Left ventricle myocardium inferior (tissue), 1 donor: ENCODE data around the gene PHF3. TPM values are rescaled to one million over a fixed set of nuclear protein-coding genes. Genes with fewer than 3 reads are reported as not detected.

ENCODE experiments used
- DNase-seq: peaks from one replicate; pipeline ENCODE4 v3.0.0-alpha.2; 2020
- H3K27ac ChIP-seq: fragments of 200-600 bp; replicated peaks from 2 replicates; pipeline ENCODE4 v1.8.0; 2021
- H3K27me3 ChIP-seq: fragments of 200-600 bp; 2 replicates; pipeline ENCODE4 v1.8.0; 2021; ENCODE audit warnings: low read depth
- H3K36me3 ChIP-seq: fragments of 200-600 bp; 2 replicates; pipeline ENCODE4 v1.8.0; 2021
- H3K4me1 ChIP-seq: fragments of 200-600 bp; 2 replicates; pipeline ENCODE4 v1.8.0; 2021
- H3K4me3 ChIP-seq: fragments of 200-600 bp; 2 replicates; pipeline ENCODE4 v1.8.0; 2021; ENCODE audit warnings: mild to moderate bottlenecking, moderate library complexity
- H3K9me3 ChIP-seq: fragments of 200-600 bp; replicated peaks from 2 replicates; pipeline ENCODE4 v1.8.0; 2021
- intact Hi-C: fragments of 100-400 bp; cut with micrococcal nuclease; formaldehyde crosslinking; loops from one replicate; pipeline ENCODE4 v1.11.0; 2022
- total RNA-seq: library from RNA; stranded (reverse); fragmentation: NEBNext Ultra II Directional; extraction: Animal tissue kit (Norgen Biotek cat#: 25700); gene quantifications from one replicate; pipeline ENCODE4 v1.2.1, GENCODE V29; 2021
- TF ChIP-seq, protein P1 (sequence below): fragments of 200-600 bp; IDR thresholded peaks from 2 replicates; pipeline ENCODE4 v1.8.0; 2021; ENCODE audit warnings: antibody characterized with exemption, mild to moderate bottlenecking, borderline replicate concordance
- donor health status: DM: no; HTN: yes; CAD: no; lungs with severe emphysema.

PHF3 gene
- total RNA-seq, 1 donor from 2014 or later = 32.0 TPM

DNA sequence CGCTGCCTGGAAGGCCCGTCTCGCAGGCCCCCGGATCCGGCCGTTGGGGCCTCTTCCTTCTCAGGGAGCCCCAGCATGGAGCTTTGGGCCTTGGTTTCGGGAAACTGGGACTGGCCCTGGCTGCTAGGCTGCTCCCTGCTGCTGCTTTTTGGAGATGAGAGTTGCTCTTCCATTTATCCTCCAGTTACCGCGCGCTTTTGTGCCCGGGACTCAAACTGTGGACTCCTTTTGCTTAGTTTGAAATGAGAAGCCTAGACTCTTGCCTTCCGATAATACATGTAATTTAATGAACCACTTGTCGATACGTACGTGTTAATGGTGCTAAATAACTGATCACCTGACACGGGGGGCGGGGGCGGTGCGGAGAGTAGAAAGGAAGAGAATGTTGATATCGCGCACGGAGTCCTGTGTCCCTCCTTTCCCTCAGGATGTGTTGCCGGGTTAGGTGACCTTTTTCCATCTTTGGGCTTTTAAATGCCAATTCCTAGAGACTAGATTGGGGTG lies 968 bp downstream of the PHF3 start:
- H3K4me1 ChIP-seq = peaks cover 68% of the 10 kb centered on the region
- H3K27ac ChIP-seq = peak overlapping the region; percentile 98
- no peaks in the 10 kb centered on the region for H3K9me3 ChIP-seq
- TF ChIP-seq, protein P1, sequence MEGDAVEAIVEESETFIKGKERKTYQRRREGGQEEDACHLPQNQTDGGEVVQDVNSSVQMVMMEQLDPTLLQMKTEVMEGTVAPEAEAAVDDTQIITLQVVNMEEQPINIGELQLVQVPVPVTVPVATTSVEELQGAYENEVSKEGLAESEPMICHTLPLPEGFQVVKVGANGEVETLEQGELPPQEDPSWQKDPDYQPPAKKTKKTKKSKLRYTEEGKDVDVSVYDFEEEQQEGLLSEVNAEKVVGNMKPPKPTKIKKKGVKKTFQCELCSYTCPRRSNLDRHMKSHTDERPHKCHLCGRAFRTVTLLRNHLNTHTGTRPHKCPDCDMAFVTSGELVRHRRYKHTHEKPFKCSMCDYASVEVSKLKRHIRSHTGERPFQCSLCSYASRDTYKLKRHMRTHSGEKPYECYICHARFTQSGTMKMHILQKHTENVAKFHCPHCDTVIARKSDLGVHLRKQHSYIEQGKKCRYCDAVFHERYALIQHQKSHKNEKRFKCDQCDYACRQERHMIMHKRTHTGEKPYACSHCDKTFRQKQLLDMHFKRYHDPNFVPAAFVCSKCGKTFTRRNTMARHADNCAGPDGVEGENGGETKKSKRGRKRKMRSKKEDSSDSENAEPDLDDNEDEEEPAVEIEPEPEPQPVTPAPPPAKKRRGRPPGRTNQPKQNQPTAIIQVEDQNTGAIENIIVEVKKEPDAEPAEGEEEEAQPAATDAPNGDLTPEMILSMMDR = no peak
- intact Hi-C loops = no loop called here
- H3K27me3 ChIP-seq = no peaks in the 10 kb centered on the region
- H3K36me3 ChIP-seq = no peaks in the 10 kb centered on the region
- DNase-seq = peak; percentile 47
- peak overlapping the region; percentile 99 for H3K4me3 ChIP-seq

DNA sequence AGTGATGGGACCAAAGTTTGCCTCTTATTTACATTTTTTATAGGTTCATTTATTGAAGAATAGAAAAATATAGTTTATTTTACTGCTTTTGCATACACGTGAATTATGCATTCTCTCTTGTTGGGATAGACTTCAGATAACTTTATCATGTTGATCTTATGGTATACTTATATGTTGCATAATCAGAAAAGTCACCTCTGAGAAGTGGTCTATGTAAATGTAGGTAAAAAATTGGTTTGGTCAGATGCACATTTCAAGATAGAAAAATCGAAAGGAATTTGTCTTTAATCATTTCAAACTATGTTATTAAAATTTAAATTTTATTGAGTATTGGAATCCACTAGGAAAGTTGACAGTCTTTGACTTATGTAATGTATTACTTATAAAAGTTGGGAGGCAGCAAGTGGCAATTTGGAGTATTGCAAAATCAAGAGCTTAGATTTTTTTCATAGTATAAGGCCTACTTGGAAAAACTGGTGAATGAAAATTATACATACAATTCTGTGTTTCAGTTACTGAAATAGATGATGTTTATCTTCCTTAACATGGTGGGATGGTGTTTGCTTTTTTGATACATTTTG lies 2.4 kb downstream of the PHF3 start:
- no peak for DNase-seq
- H3K27ac ChIP-seq = no peak overlapping the region

DNA sequence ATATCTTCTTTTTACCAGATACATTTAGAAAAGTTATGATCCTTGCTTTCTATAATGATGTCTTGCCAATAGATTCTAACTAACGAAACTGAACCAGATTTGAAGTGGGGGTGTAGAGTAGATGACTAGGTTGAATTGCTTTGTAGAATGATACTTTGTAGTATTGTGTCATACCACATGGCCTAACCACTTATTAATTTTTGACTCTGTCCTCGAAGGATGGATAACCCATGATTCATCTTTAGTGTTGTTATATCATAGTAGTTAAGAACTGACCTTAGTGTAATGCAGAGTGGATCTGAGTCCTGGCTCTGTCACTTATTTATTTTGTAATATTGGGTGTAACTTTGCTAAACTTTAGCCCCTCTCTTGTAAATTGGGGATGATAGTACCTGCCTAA lies 4.5 kb downstream of the PHF3 start:
- no peak overlapping the region for H3K27ac ChIP-seq
- intact Hi-C loops = no loop called here
- H3K4me1 ChIP-seq = peaks cover 94% of the 10 kb centered on the region
- DNase-seq = no peak
- H3K4me3 ChIP-seq = no peak overlapping the region
- H3K36me3 ChIP-seq = peaks cover 4% of the 10 kb centered on the region
- TF ChIP-seq, protein P1 = no peak
- H3K9me3 ChIP-seq = no peaks in the 10 kb centered on the region
- H3K27me3 ChIP-seq = no peaks in the 10 kb centered on the region

More for the DNA sequence above, 2.4 kb downstream of the PHF3 start:
- Histone ChIP-seq H3K4me3 (peak overlapping the region; percentile 99), H3K9me3 (no peaks in the 10 kb centered on the region), H3K27me3 (no peaks in the 10 kb centered on the region), H3K4me1 (peaks cover 80% of the 10 kb centered on the region), H3K36me3 (peaks cover 4% of the 10 kb centered on the region)
- TF ChIP-seq, protein P1 = no peak
- intact Hi-C loops = no loop called here

DNA sequence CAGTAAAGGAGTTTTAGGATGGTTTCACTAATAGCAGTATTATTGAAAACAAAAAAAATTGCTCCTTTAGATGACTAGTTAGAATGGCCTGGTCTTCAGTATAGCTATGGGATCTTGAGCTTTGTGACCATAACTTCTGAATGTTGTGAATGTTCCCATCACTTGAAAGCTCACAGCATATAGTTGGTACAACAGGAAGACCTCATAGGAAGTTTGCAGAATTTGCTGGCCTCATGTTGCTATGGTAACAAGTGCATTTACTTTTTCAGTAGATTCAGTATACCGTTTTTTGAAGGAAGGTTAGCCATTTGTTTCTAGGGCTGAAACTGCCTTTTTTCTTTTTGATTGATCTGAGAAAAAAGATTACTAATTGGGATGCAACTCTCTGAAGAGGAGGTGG lies 8.3 kb downstream of the PHF3 start:
- Histone ChIP-seq H3K4me3 (no peak overlapping the region), H3K36me3 (peaks cover 4% of the 10 kb centered on the region), H3K27ac (no peak overlapping the region), H3K9me3 (no peaks in the 10 kb centered on the region), H3K27me3 (no peaks in the 10 kb centered on the region), H3K4me1 (peaks cover 92% of the 10 kb centered on the region)
- no peak for DNase-seq
- intact Hi-C loops = no loop called here
- TF ChIP-seq, protein P1 = no peak

DNA sequence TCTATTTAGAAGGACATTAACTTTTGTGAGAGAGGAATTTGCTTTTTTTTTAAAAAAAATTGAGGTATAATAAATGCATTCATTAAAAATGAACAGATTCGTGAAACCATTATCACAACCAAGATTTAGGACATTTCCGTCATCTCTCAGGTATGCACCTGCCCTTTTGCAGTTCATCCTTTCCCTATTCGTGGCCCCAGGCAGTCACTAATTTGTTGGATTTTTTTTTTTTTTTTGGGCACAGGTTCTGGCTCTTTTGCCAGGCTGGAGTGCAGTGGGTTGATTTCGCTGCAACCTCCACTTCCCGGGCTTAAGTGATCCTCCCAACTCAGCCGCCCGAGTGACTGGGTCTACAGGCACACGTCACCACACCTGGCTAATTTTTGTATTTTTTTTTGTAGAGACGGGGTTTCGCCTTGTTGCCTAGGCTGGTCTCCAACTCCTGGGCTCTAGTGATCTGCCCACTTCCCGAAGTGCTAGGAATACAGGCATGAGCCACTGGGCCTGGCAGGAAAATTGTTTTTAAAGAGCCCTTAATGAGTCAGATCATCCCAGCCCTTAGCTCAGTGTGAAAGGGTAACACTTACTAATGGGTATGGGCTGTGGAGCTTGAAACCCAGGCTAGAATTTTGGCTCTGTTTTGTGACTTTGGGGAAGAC lies 9.2 kb downstream of the PHF3 start:
- H3K36me3 ChIP-seq = peaks cover 4% of the 10 kb centered on the region
- H3K4me1 ChIP-seq = peaks cover 92% of the 10 kb centered on the region
- no peak for DNase-seq
- H3K27me3 ChIP-seq = no peaks in the 10 kb centered on the region
- H3K27ac ChIP-seq = no peak overlapping the region
- H3K9me3 ChIP-seq = no peaks in the 10 kb centered on the region
- TF ChIP-seq, protein P1 = no peak
- intact Hi-C loops = no loop called here
- no peak overlapping the region for H3K4me3 ChIP-seq
